ENCODE results near the gene ARHGAP28.

ARHGAP28 gene

GRCh38 chr18:6939972-6940371, 210.5 kb downstream of the ARHGAP28 start:
- Histone ChIP-seq H3K27ac (no peak overlapping the region), H3K4me3 (no peak overlapping the region)
- DNase-seq (ENCODE audit: low spot score): no peak
- TF ChIP-seq CTCF (IDR thresholded peaks at IDR 0.05): no peak

- H3K27ac ChIP-seq: no peak overlapping the region
- H3K4me3 ChIP-seq: no peak overlapping the region
- TF ChIP-seq CTCF (IDR thresholded peaks at IDR 0.05): no peak
- no peak for DNase-seq (ENCODE audit: low spot score)
Measured at GRCh38 chr18:6940451-6940850, 210.9 kb downstream of the ARHGAP28 start.

- Histone ChIP-seq H3K4me3 (no peak overlapping the region), H3K27ac (no peak overlapping the region)
- DNase-seq (ENCODE audit: low spot score): no peak
- TF ChIP-seq CTCF (IDR thresholded peaks at IDR 0.05): no peak
Measured at GRCh38 chr18:6941996-6942395, 212.5 kb downstream of the ARHGAP28 start.

DNA sequence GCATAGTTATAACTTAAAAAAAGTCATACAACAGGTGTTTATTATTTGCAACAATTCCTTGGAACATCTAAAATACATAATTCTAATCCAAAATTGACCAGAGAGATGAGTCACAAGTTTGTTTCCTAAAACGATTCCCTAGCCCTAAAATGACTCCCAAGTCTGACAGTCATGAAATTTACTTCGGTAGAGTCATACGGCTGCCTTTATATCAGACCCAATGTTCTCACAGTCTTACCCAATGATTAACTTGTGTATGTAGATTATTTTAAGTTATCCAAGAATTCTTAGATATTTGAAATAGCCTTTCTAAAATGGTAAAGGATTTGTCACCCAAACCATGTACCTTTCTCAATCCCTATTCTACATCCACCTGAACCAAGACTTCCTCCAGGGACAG, 213.2 kb downstream of the ARHGAP28 start:
- Histone ChIP-seq H3K4me3 (no peak overlapping the region), H3K27ac (no peak overlapping the region)
- no peak for DNase-seq (ENCODE audit: low spot score)
- TF ChIP-seq CTCF (IDR thresholded peaks at IDR 0.05): no peak

- no peak for TF ChIP-seq CTCF (IDR thresholded peaks at IDR 0.05)
Measured at GRCh38 chr18:6943143-6943542, 213.6 kb downstream of the ARHGAP28 start.

DNA sequence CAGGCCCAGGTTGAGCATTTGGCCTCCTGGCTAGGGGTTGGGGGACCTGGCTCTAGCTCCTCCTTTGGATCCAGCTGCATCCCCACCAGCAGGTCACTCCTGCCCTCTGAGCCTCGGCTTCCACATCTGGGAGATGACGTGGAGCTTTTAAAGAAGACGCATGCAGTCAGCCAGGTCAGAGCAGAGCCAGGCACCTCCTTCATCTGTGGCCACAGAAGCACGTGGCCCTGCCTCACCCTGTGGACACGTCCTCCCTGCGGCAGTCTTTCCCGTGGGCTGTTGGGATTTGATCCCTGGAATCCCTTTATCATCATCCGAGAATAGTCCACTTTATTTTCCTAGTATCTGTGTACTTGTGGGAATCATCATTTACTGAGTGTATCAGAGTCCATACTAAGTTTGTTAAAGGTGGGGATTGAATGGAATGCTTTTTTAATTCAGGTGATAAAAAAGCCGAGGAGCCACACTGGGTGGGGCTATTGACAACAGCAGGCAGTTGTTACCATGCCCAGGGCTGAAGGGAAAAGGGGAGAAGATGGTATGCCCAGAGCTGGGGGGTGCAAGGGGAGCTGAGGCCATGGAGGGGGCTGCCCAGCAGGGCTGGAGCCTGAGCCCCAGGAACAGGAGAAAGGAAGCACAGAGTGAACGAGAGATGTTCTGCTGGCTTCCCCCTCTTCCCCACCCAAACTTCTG, 218.0 kb downstream of the ARHGAP28 start:
- Histone ChIP-seq H3K27ac (no peak overlapping the region), H3K4me3 (no peak overlapping the region)
- TF ChIP-seq CTCF (IDR thresholded peaks at IDR 0.05): no peak
- DNase-seq (ENCODE audit: low spot score): no peak

More at GRCh38 chr18:6943143-6943542, 213.6 kb downstream of the ARHGAP28 start:
- no peak for DNase-seq (ENCODE audit: low spot score)
- H3K27ac ChIP-seq: no peak overlapping the region
- H3K4me3 ChIP-seq: no peak overlapping the region

- no peak for TF ChIP-seq CTCF (IDR thresholded peaks at IDR 0.05)
- Histone ChIP-seq H3K4me3 (no peak overlapping the region), H3K27ac (no peak overlapping the region)
- no peak for DNase-seq (ENCODE audit: low spot score)
Measured at GRCh38 chr18:6948281-6949055, 219.0 kb downstream of the ARHGAP28 start.

Data from coronary artery (tissue), 2 donors.